Activated naive CD4-positive, alpha-beta T cell treated with anti-CD3 and anti-CD28 coated beads for 36 hours (primary cell): ENCODE results near the gene SIGLEC15. TPM values are rescaled to one million over a fixed set of nuclear protein-coding genes. Genes with fewer than 3 reads are reported as not detected.
"Not testable (repeated sequence)": the region's sequence is repeated elsewhere in the genome, so short reads cannot be mapped to it uniquely, and the experiment has no call there.

ENCODE experiments used
- CTCF ChIA-PET: fragments of 350-600 bp; sonication (Branson Sonifier 250); formaldehyde crosslinking; loops from one replicate; lab custom pipeline; 2021; ENCODE audit warnings: antibody characterized with exemption; lab: Charles Lee
- DNase-seq: peaks from one replicate; pipeline ENCODE4 v3.0.0-alpha.2; 2020
- H3K27ac Mint-ChIP-seq: one replicate; pipeline ENCODE4 v1.8.0; 2021; ENCODE audit warnings: mild to moderate bottlenecking, mixed read lengths
- H3K27me3 Mint-ChIP-seq: one replicate; pipeline ENCODE4 v1.8.0; 2021; ENCODE audit warnings: low read depth, mixed read lengths
- H3K36me3 Mint-ChIP-seq: one replicate; pipeline ENCODE4 v1.8.0; 2021; ENCODE audit warnings: low read depth, mixed read lengths
- H3K4me1 Mint-ChIP-seq: one replicate; pipeline ENCODE4 v1.8.0; 2021; ENCODE audit warnings: low read depth, mixed read lengths
- H3K4me3 Mint-ChIP-seq: one replicate; pipeline ENCODE4 v1.8.0; 2021; ENCODE audit warnings: mild to moderate bottlenecking, moderate library complexity, mixed read lengths
- H3K9me3 Mint-ChIP-seq: one replicate; pipeline ENCODE4 v1.8.0; 2021; ENCODE audit warnings: mixed read lengths
- intact Hi-C: fragments of 100-400 bp; cut with micrococcal nuclease; formaldehyde crosslinking; loops from one replicate; pipeline ENCODE4 v1.15.1; 2023
- total RNA-seq, 2 experiments: library from RNA; stranded (reverse); gene quantifications; one replicate each; pipeline ENCODE4 v1.2.3, GENCODE V29; 2021

SIGLEC15 gene
- total RNA-seq, 2 experiments from 2014 or later, result not detected

- CTCF ChIA-PET, result no interaction called here
- H3K4me3 Mint-ChIP-seq, result no peak overlapping the region
- peaks cover 7% of the 10 kb centered on the region for H3K27me3 Mint-ChIP-seq
- H3K4me1 Mint-ChIP-seq, result peaks cover 26% of the 10 kb centered on the region
- H3K27ac Mint-ChIP-seq, result no peak overlapping the region
- no peak for DNase-seq
- no peaks in the 10 kb centered on the region for H3K36me3 Mint-ChIP-seq
- no peaks in the 10 kb centered on the region for H3K9me3 Mint-ChIP-seq
- intact Hi-C loops, result no loop called here
Observed at GRCh38 chr18:45826084-45826483, 609 bp downstream of the SIGLEC15 start.

DNA sequence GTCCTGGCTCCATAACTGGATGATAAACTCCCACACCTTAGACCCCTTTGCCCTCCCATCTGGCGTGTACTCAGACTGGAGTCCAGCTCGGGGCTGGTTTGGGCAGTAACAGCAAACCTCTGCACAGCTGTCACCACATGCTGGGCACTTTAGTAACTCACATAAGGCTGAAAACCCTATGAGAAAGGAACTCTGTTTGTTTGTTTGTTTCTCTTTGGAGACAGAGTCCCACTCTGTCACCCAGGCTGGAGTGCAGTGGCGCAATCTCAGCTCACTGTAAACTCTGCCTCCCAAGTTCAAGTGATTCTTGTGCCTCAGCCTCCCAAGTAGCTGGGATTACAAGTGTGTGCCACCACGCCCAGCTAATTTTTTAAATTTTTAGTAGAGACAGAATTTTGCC is 1.2 kb downstream of the SIGLEC15 start:
- H3K27ac Mint-ChIP-seq, DNase-seq, H3K4me3 Mint-ChIP-seq, intact Hi-C loops, H3K36me3 Mint-ChIP-seq, H3K9me3 Mint-ChIP-seq, H3K27me3 Mint-ChIP-seq, CTCF ChIA-PET: not testable (repeated sequence)
- H3K4me1 Mint-ChIP-seq, result peaks cover 26% of the 10 kb centered on the region

- Mint-ChIP-seq H3K36me3 (no peaks in the 10 kb centered on the region), H3K27ac (no peak overlapping the region), H3K4me3 (no peak overlapping the region), H3K27me3 (no peaks in the 10 kb centered on the region), H3K9me3 (no peaks in the 10 kb centered on the region), H3K4me1 (peaks cover 26% of the 10 kb centered on the region)
- DNase-seq, result peak; percentile 3
- CTCF ChIA-PET, result interaction anchor here (0.6 to 1.2 kb wide), 2 partner anchors 23 to 29 kb away, joined by 3 read pairs; no protein-coding TSS in a partner anchor
- intact Hi-C loops, result no loop called here
Observed at GRCh38 chr18:45828917-45829811, 3.7 kb downstream of the SIGLEC15 start.

GRCh38 chr18:45829855-45830254 is 4.4 kb downstream of the SIGLEC15 start:
- no peak overlapping the region for H3K27ac Mint-ChIP-seq
- peaks cover 20% of the 10 kb centered on the region for H3K4me1 Mint-ChIP-seq
- no peaks in the 10 kb centered on the region for H3K9me3 Mint-ChIP-seq
- intact Hi-C loops, result no loop called here
- H3K36me3 Mint-ChIP-seq, result no peaks in the 10 kb centered on the region
- H3K4me3 Mint-ChIP-seq, result no peak overlapping the region
- peaks cover 3% of the 10 kb centered on the region for H3K27me3 Mint-ChIP-seq
- DNase-seq, result no peak
- CTCF ChIA-PET, result interaction anchor here (1.2 kb wide), 1 partner anchor 24 kb away, joined by 3 read pairs; no protein-coding TSS in a partner anchor

DNA sequence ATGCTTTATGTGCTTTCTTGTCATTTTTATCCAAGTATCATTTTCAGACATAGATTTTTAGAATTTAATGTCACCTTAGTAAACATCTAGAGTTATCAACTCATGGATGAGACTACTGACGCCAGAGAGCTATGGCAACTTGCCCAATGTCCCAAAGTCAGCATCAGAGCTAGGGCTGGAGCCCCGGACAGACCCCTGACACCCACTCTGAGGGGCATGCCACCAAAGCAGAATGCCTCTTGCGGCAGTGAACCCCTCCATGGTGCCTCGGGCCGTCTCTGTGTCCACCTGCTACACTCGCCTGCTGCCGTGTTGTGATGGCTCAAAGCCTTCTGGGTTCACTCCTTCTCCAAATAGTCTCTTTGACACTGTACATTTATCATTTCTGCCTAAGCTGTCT is 5.4 kb downstream of the SIGLEC15 start:
- no peak for DNase-seq
- no peaks in the 10 kb centered on the region for H3K36me3 Mint-ChIP-seq
- H3K4me1 Mint-ChIP-seq, result peaks cover 15% of the 10 kb centered on the region
- peaks cover 7% of the 10 kb centered on the region for H3K27me3 Mint-ChIP-seq
- no peaks in the 10 kb centered on the region for H3K9me3 Mint-ChIP-seq
- no peak overlapping the region for H3K27ac Mint-ChIP-seq
- H3K4me3 Mint-ChIP-seq, result no peak overlapping the region
- CTCF ChIA-PET, result interaction anchor here (1.3 kb wide), 1 partner anchor 168 kb away, joined by 3 read pairs; no protein-coding TSS in a partner anchor
- intact Hi-C loops, result no loop called here

- intact Hi-C loops, result no loop called here
- Mint-ChIP-seq H3K27me3 (peaks cover 25% of the 10 kb centered on the region), H3K4me3 (no peak overlapping the region), H3K4me1 (peaks cover 7% of the 10 kb centered on the region), H3K9me3 (no peaks in the 10 kb centered on the region), H3K36me3 (no peaks in the 10 kb centered on the region), H3K27ac (no peak overlapping the region)
- CTCF ChIA-PET, result no interaction called here
- no peak for DNase-seq
Observed at GRCh38 chr18:45833846-45834245, 8.4 kb downstream of the SIGLEC15 start.

DNA sequence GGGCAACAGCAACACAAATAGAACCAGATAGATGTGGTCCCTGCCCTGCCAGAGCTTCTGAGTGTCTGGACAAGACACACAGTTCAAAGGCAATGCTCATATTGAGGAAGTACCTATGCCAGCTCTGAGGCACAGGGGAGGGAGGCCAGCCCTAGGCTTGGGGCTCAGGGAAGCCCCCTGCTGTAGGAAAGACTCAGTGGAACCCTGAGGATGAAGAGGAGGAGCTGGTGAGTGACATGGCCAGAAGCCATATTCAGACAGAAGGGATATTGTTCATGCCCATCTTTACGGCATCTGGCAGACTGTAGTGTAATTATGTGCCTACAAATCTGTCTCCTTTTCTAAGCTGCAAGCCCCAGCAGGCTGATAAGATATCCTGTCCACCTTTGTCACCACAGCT is 8.8 kb downstream of the SIGLEC15 start:
- CTCF ChIA-PET, result no interaction called here

GRCh38 chr18:45835057-45835636 is 9.7 kb downstream of the SIGLEC15 start:
- intact Hi-C loops, result loop anchor here (5.0 kb wide), 1 partner anchor 58 kb away; no protein-coding TSS in a partner anchor
- Mint-ChIP-seq H3K27me3 (peaks cover 31% of the 10 kb centered on the region), H3K36me3 (no peaks in the 10 kb centered on the region), H3K4me1 (peaks cover 11% of the 10 kb centered on the region), H3K9me3 (no peaks in the 10 kb centered on the region), H3K4me3 (no peak overlapping the region), H3K27ac (no peak overlapping the region)
- no peak for DNase-seq
- CTCF ChIA-PET, result no interaction called here

More for the DNA sequence above, 8.8 kb downstream of the SIGLEC15 start:
- intact Hi-C loops, result no loop called here
- H3K4me3 Mint-ChIP-seq, result no peak overlapping the region
- H3K27ac Mint-ChIP-seq, result no peak overlapping the region
- H3K27me3 Mint-ChIP-seq, result peaks cover 28% of the 10 kb centered on the region
- H3K4me1 Mint-ChIP-seq, result peaks cover 9% of the 10 kb centered on the region
- no peaks in the 10 kb centered on the region for H3K36me3 Mint-ChIP-seq
- DNase-seq, result no peak
- no peaks in the 10 kb centered on the region for H3K9me3 Mint-ChIP-seq

DNA sequence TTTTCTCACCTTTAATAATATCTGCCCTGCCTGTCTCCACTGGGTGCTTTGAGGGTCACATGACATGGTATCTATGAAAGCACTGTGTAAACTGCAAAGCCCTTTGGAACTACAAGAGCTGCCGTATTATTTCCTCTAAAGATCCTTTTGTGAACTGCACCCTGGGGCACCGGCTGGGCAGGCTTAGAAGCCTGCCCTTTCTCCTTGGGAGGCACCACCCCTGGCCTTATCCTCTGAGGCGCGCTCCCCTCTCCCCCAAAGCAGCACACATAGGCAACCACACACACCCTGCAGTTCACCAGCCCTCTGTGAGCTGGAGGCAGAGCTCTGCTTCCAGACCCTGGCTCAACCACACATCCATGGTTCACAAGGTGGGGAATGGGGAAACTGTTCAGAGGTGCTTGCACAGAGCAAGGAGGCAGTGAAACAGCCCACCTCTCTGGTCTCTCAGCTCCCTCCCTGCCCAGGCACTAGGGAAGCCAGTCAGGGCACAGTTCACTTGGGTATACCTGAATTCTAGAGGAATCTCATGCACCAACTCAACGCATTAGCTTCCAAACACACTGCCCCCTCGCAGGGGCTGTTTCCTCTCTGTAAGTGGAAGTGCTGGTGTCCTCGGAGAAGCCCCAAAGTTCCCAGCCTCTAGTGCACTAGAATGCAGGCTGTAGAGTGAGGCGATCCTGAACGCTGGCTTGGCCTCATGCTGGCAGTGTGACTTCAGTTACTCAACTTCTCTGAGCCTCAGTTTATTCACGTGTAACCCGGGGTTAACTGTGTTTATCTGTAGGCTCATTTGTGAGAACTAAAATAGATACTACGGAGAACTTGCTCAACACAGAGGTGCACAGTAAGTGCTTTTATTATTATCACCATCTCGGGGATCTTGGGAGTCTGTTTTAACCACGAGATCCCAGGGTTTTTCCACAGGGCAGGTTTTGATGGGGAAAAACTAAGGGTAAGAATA is 11.0 kb downstream of the SIGLEC15 start:
- no peaks in the 10 kb centered on the region for H3K9me3 Mint-ChIP-seq
- CTCF ChIA-PET, result no interaction called here
- peaks cover 11% of the 10 kb centered on the region for H3K4me1 Mint-ChIP-seq
- no peaks in the 10 kb centered on the region for H3K36me3 Mint-ChIP-seq
- intact Hi-C loops, result loop anchor here (5.0 kb wide), 1 partner anchor 59 kb away; no protein-coding TSS in a partner anchor
- no peak overlapping the region for H3K27ac Mint-ChIP-seq
- peak overlapping the region; percentile 14 for H3K4me3 Mint-ChIP-seq
- DNase-seq, result no peak
- peaks cover 31% of the 10 kb centered on the region for H3K27me3 Mint-ChIP-seq

- H3K4me3 Mint-ChIP-seq, result no peak overlapping the region
Observed at GRCh38 chr18:45837283-45838070, 12.0 kb downstream of the SIGLEC15 start.

More at GRCh38 chr18:45837283-45838070, 12.0 kb downstream of the SIGLEC15 start:
- Mint-ChIP-seq H3K36me3 (no peaks in the 10 kb centered on the region), H3K27me3 (peaks cover 31% of the 10 kb centered on the region), H3K9me3 (no peaks in the 10 kb centered on the region), H3K4me1 (peaks cover 11% of the 10 kb centered on the region), H3K27ac (no peak overlapping the region)
- DNase-seq, result peak; percentile 64
- intact Hi-C loops, result loop anchor here (2.0 to 5.0 kb wide), 2 partner anchors 60 to 217 kb away; no protein-coding TSS in a partner anchor
- CTCF ChIA-PET, result interaction anchor here (0.9 kb wide), 1 partner anchor 172 kb away, joined by 4 read pairs; no protein-coding TSS in a partner anchor
